Kidney (tissue), 14 donors: ENCODE data around the gene KCNQ1. TPM values are rescaled to one million over a fixed set of nuclear protein-coding genes. Genes with fewer than 3 reads are reported as not detected.

Source experiments
- DNase-seq, 5 donors: peaks; one replicate each; pipeline ENCODE4 v3.0.0-alpha.2; 2013 to 2020
- FAIRE-seq: peaks from 2 replicates; lab custom pipeline; 2012; peaks lifted over from hg19 to GRCh38; lab: Jason Lieb, UNC
- H3K27ac ChIP-seq, 2 donors: one replicate each; pipeline ENCODE4 v1.7.0; 2013; ENCODE audit warnings: low read depth in 2 of 2, low read length in 2 of 2, inconsistent platforms in 1 of 2
- H3K27me3 ChIP-seq: one replicate; pipeline ENCODE4 v1.7.1; 2013; ENCODE audit warnings: low read length, inconsistent platforms; ENCODE audit not compliant: control insufficient read depth, insufficient read depth
- H3K36me3 ChIP-seq, 3 donors: one replicate each; pipeline versions ENCODE4 v1.7.0 to v1.7.1; 2013; ENCODE audit warnings: low read length in 3 of 3, control low read depth in 1 of 3, inconsistent platforms in 1 of 3; ENCODE audit not compliant: insufficient read depth in 3 of 3, control insufficient read depth in 2 of 3
- H3K4me1 ChIP-seq, 3 donors: one replicate each; pipeline versions ENCODE4 v1.7.0 to v1.7.1; 2013; ENCODE audit warnings: low read length in 3 of 3, inconsistent platforms in 1 of 3, low read depth in 1 of 3; ENCODE audit not compliant: control insufficient read depth in 2 of 3, insufficient read depth in 2 of 3
- H3K4me3 ChIP-seq, 3 donors: one replicate each; pipeline versions ENCODE4 v1.7.0 to v1.8.1; 2013; ENCODE audit warnings: low read length in 3 of 3, control low read depth in 1 of 3, inconsistent platforms in 1 of 3
- H3K9ac ChIP-seq, 3 donors: one replicate each; pipeline versions ENCODE4 v1.7.0 to v1.7.1; 2013; ENCODE audit warnings: low read length in 3 of 3, control low read depth in 1 of 3, inconsistent platforms in 1 of 3
- H3K9me3 ChIP-seq, 3 donors: one replicate each; pipeline versions ENCODE4 v1.7.0 to v1.7.1; 2013; ENCODE audit warnings: low read length in 3 of 3, control low read depth in 1 of 3, inconsistent platforms in 1 of 3; ENCODE audit not compliant: control insufficient read depth in 2 of 3, insufficient read depth in 1 of 3
- CTCF ChIP-seq: IDR thresholded peaks from 3 replicates; pipeline ENCODE4 v1.5.1; 2012; ENCODE audit warnings: mild to moderate bottlenecking, moderate library complexity, borderline replicate concordance; ENCODE audit not compliant: insufficient read depth; ENCODE audit errors: extremely low read depth
- intact Hi-C: fragments of 100-400 bp; cut with DNase I; formaldehyde crosslinking; loops from one replicate; pipeline ENCODE4 v1.11.1; 2022
- polyA plus RNA-seq: library from polyadenylated mRNA; stranded (reverse); fragments of 350-450 nt; fragmentation: Illumina TruSeq; extraction: RNeasy Lipid Tissue Mini Kit (QIAGEN cat#74804); gene quantifications from one replicate; pipeline ENCODE4 v1.2.3, GENCODE V29; 2014; ENCODE audit warnings: low read depth, low replicate concordance; ENCODE audit not compliant: insufficient read depth
- total RNA-seq: library from RNA; stranded (reverse); fragmentation: NEBNext Ultra II Directional; extraction: Animal tissue kit (Norgen Biotek cat#: 25700); gene quantifications from one replicate; pipeline ENCODE4 v1.2.1, GENCODE V29; 2021
- donor health status: control.
- donor health status: control.
- donor health status: control.
- donor health status: control.
- donor health status: control.
- donor health status: DM: yes; HTN: yes; CAD: no.
- donor health status: Normal renal cell carcinoma (clear cell type).

KCNQ1 gene
- total and polyA plus RNA-seq, 2 donors from 2014 or later, result 45.5 to 49.4 TPM

DNA sequence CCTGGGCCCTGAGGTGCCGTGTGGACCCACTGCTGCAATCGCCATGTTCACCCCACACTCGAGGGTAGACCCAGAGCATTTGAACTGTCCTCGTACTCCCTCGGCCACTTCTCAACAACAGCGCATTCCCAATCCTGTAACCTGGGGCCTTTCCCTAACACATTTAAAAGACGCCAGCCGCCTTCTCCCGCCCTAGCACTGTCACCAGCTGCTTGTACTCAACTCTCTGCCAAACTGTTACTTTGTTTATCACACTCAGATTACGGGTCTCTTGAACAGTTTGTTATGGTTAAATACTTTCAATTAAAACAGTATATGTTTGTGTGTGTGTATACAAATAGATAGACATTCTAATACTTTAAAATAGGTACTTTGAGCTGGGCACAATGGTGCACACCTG is 420.1 kb downstream of the KCNQ1 start:
- H3K9me3 ChIP-seq, result no peaks in the 10 kb centered on the region
- no peak overlapping the region for H3K27ac ChIP-seq
- FAIRE-seq, result no peak
- no peaks in the 10 kb centered on the region for H3K36me3 ChIP-seq
- peak in 1 of 5 donors; percentile 54 for DNase-seq
- no peaks in the 10 kb centered on the region for H3K4me1 ChIP-seq
- no peak overlapping the region for H3K4me3 ChIP-seq
- H3K27me3 ChIP-seq, result peaks cover 3% of the 10 kb centered on the region
- no peak overlapping the region for H3K9ac ChIP-seq
- intact Hi-C loops, result no loop called here
- no peak for TF ChIP-seq CTCF

DNA sequence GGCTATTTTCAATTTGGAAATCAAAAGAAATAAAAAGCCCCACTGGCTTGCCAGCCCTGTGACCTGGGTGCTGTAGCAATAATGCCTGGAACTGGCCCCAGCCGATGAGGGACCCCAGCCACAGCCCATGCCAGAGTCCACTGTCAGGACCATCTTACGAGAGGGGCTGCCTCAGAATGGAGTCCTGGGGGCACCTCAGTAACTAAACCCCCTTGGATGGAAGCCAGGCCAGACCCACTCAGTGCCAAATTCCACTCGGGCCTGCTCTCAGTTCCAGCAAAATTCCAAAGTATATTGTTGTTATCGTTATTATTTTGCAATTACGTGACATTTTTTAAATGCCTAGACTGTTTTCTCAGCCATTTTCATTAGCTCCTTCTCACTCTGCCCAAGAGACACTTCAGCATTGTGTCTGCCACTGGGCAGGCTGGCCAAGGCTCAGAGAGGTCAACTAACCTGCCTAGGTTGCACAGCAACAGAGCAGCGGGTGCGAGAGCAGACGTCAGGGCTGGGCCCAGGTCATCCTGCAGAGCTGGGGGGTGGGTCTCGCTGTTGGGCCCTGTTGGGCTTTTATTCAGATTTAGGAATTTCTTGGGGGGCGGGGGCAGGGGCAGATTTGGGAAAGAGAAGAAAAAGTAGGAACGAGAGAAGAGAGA is 421.2 kb downstream of the KCNQ1 start:
- Histone ChIP-seq H3K36me3 (no peaks in the 10 kb centered on the region), H3K9ac (no peak overlapping the region), H3K4me1 (peaks cover 0 to 4% (median 0%) of the 10 kb centered on the region in 3 donors), H3K9me3 (no peaks in the 10 kb centered on the region), H3K4me3 (no peak overlapping the region), H3K27ac (no peak overlapping the region), H3K27me3 (peaks cover 12% of the 10 kb centered on the region)
- FAIRE-seq (no peak), DNase-seq (no peak)
- TF ChIP-seq CTCF, result no peak
- intact Hi-C loops, result no loop called here

DNA sequence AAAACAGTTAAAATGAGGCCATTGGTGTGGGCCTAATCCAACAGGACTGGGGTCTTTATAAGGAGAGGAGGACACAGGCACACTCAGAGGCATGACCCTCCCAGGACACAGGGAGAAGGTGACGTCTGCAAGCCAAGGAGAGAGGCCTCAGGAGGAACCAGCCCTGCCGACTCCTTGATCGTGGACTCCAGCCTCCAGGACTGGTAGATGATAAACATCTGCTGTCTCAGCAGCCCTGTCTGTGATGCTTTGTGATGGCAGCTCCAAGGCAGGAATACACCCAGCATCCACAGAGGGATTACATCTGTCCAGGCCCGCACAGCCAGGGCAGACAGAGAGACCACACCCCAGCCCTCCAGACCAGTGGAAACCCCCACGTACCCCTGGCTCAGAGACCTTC is 422.3 kb downstream of the KCNQ1 start:
- Histone ChIP-seq H3K27ac (no peak overlapping the region), H3K4me1 (peaks cover 0 to 4% (median 0%) of the 10 kb centered on the region in 3 donors), H3K36me3 (no peaks in the 10 kb centered on the region), H3K4me3 (no peak overlapping the region), H3K9ac (no peak overlapping the region), H3K9me3 (no peaks in the 10 kb centered on the region), H3K27me3 (peaks cover 12% of the 10 kb centered on the region)
- no peak for FAIRE-seq
- no peak for DNase-seq
- TF ChIP-seq CTCF, result no peak
- intact Hi-C loops, result no loop called here
